Dermis blood vessel endothelial cell (primary cell): Measurements from ENCODE around the gene IL1RN. TPM values are rescaled to one million over a fixed set of nuclear protein-coding genes. Genes with fewer than 3 reads are reported as not detected.

Experiments used
- DNase-seq: peaks from one replicate; pipeline ENCODE4 v3.0.0; 2010
- total RNA-seq: library from RNA; depleted of rRNA; stranded (reverse); fragments of >200 nt; gene quantifications from 2 replicates; pipeline ENCODE4 v1.2.3, GENCODE V29; 2014

IL1RN gene
- total RNA-seq, 1 donor from 2014 or later = under 0.01 TPM

DNA sequence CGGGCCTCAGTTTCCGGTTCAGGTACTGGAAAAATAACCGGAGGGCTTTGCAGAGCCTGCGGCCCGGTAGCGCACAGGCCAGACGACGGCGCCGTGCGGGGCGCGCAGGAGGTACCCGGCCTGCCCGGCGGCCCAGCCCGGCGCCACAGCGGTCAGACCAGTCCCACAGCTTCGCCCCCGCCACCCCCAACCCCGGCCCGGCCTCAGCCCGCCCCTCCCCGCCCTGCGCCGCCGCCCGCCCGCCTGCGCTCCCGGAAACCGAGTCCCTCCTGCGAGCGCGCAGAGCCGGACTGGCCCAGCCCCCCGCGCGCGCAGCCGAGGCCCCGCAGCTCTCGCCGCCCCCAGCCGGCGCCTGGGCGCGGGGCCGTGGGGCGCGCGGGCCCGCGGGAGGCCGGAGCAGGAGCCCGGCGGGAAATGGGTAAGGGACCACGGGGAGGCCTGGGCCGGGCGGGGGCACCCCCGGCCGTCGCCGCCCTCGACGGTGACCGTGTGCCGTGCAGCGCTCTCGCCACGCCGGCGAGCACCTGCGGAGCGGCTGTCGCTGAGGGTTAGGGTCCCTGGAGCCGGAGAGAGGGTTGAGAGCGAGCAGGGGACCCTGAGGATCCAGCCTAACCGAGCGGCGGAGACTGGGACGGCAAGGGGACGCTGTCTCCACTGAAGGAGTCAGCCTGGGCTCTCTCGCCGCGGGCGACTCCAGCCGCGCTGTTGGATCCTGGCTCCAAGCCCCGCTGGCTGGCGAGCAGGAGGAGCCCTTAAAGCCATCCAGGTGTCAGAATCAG, 29.9 kb downstream of the IL1RN start:
- DNase-seq = no peak

DNA sequence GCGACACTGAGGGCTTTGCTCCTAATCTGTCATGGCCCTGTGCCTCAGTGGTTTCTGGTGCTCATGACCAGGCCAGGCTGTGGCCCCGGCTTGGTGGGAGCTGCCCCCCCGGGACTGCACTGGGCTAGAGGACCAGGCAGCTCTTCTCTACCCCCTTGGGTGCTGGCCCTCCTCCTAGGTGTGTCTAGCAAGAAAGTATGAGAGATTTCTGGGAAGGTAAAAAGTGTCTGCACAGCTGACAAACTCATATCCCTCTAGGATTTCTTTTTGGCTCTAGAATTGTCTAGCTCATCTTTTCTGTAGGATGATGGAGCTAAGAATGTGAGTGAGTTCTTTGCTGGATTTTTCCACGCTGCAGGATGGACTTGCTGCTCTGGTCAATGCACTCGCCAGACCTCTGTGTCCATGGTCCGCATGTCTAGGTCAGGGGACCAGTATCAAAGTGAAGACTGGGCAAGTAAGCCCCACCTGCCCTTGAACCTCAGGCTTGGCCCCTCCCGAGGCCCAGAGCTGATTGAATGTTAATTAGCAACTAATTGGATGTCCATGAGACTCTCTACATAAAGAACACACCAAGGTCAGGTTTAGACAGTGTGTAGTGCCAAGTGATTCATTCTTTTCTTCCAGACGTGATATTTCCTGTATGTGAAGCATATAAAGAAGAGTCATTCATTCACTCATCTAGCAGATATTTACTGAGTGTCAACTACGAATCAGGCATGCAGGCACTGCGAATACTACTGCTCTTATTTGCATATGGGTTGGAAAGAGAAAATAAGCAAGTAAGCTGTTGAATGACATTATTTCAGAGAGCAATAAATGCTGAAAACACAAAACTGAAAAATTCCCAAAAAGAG, 30.7 kb downstream of the IL1RN start:
- no peak for DNase-seq

- DNase-seq = no peak
These were observed 31.6 kb downstream of the IL1RN start for GRCh38 chr2:113158884-113159553.

DNA sequence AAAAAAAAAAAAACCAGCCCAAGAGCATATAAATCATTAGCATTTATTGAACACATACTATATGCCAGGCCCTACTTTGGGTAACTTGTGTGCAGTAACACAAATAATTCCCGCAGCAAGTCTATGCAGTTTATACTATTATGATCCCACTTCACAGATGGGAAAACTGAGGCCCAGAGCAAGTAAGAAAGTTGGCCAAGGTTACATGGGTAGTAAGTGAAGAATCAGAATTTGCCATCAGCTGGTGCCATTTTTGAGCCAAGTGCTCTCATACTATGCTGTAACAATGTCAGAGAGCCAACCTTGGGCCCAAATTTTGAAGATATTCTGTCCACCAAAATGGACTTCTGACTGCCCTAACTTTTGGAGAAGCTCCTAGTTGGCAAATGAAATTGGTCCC, 32.9 kb downstream of the IL1RN start:
- no peak for DNase-seq

DNA sequence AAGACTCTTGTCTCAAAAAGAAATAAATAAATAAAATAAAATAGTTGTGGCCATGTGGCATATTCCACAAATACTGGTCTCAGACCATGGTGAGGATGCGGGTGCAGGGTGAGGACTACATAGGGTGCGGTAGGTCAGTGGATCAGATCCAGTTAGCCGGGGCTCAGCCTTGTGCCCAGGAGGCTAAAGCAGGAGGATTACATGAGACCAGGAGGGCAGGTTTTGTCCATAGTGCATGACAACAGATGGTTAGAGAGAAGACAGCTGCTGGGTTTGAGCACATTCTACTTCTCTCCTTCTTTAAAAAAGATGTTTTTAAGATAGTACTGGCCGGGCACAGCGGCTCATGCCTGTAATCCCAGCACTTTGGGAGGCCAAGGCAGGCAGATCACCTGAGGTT, 33.6 kb downstream of the IL1RN start:
- DNase-seq = no peak

DNA sequence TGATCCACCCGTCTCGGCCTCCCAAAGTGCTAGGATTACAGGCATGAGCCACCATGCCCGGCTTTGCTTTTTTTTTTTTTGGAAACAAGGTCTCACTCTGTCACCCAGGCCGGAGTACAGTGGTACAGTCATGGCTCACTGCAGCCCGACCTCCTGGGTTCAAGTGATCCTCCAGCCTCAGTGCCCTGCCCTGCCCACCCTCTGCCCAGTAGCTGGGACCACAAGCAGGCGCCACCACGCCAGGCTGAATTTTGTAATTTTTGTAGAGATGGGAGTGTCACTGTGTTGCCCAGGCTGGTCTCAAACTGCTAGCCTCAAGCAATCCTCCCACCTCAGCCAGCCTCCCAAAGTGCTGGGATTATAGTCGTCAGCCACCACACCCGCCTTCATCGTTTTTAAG, 34.8 kb downstream of the IL1RN start:
- DNase-seq = no peak

- no peak for DNase-seq
These were observed 35.5 kb downstream of the IL1RN start for GRCh38 chr2:113162869-113163268.

DNA sequence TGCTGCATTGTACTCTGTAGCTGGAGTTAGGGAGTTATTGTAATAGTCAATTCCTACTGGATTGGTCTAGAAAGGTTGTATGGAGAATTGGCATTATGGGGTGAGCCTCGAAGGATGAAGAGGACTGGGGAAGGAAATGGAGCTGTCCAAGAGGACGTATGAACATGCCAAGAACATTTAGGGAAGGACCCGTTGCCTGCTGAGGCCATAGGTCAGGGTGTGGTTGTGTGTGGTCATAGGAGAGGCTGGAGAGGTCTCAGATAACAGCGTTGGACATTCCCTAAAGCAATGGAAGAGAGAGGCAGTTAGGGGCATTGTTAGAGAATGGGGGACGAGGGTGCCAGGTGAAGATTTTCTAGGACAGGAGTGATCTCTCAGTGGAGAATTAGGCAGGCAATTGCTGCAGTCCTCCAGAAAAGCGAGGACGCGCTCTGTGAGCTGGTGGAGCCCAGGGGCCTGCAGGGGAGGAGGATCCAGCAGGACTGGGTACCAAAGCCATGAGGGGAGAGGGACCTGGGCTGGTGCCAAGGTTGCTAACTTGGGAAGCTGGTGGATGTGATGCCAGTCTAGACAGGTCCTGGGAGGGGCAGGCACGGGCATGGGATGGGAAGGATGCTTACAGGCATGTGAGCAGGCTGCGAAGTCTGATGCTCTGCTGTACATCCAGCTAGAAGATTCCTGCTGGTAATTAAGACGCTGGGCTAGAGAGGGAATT, 37.0 kb downstream of the IL1RN start:
- DNase-seq = no peak

DNA sequence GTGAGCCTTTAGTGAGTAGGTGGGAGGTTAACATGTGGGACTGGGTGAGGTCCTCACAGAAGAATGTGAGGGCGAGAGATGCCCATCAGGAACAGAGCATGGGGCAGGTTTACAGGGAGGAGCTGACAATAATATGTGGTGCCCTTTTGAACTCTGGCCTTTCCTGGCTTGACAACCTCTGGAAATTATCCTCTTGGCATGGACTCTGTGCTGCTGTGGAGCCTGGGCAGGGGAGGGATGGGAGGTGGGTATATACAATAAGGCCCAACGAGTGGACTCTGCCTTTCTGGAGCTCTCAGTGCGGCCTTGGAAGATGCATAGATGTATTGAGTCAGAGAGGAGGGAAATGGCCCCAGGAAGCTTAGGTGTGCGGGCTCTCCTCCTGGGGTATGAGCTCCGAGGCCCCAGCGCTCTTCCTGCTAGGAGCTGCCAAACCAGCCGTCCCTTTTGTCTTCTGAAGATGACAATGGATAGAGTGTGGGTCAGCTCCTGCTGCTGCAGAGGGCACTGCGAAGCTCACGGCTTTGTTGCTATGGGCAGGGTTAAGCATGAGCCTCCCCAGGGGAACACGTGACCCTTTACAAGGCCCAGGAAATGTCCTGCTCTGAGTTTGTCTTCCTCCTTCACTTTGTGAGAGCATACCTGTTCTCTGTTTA, 37.7 kb downstream of the IL1RN start:
- DNase-seq = no peak

GRCh38 chr2:113166187-113166645, 38.8 kb downstream of the IL1RN start:
- DNase-seq = no peak

- DNase-seq = no peak
These were observed 39.9 kb downstream of the IL1RN start for GRCh38 chr2:113167115-113167932.

DNA sequence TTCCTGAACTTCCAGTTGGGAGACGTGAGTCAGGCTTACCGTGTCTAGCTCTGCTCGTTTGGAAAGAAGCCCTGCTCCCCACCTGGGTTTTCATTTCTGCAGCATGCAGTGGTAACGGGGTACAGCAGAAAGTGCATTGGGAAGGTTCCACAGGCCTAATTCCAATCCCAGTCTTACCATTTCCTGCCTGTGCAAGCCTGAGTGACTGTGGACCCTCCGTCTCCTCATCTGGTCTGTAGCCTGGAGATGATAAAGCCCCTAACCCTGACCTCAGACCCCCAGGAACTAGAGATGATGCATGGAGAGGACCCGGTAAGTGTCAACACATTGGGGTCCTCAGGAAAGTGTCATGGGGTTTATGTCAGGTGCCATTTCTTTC, 40.6 kb downstream of the IL1RN start:
- DNase-seq = no peak

DNA sequence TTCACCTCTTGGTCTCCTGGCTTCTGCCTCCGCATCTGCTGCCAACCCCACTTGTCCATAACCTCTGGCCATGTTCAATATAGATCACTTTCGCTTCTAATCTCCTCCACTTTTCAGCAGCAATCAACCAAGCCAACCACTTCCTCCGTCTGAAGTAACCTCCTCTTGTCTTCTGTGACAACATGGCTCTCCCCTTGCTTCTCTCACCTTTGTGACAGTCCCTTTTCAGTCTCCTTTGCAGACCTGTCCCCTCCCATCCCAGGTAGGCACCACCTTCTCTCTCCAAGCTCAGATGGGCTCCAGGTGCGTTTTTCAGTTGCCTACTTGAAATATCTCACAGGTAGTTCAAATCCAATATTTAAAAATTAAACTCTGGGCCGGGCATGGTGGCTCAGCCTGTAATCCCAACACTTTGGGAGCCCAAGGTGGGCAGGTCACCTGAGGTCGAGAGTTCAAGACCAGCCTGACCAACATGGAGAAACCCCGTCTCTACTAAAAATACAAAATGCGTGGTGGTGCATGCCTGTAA, 41.7 kb downstream of the IL1RN start:
- DNase-seq = no peak

DNA sequence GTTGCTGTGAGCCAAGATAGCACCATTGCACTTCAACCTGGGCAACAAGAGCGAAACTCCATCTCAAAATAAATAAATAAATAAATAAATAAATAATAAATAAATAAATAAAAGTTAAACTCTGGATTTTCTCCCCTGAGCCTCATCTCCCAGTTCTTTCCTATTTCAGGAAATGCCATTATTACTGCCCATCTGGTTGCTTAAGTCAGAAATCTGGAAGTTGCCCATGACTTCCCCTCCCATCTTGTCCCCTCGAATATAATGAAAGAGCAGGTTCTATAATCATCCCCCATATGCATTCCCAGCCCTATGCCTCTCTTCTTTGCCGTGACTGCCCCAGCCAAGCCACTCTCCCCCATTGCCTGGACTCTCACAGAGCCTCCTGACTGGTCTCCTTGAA, 42.2 kb downstream of the IL1RN start:
- no peak for DNase-seq

- DNase-seq = no peak
These were observed 44.1 kb downstream of the IL1RN start for GRCh38 chr2:113171334-113172075.

DNA sequence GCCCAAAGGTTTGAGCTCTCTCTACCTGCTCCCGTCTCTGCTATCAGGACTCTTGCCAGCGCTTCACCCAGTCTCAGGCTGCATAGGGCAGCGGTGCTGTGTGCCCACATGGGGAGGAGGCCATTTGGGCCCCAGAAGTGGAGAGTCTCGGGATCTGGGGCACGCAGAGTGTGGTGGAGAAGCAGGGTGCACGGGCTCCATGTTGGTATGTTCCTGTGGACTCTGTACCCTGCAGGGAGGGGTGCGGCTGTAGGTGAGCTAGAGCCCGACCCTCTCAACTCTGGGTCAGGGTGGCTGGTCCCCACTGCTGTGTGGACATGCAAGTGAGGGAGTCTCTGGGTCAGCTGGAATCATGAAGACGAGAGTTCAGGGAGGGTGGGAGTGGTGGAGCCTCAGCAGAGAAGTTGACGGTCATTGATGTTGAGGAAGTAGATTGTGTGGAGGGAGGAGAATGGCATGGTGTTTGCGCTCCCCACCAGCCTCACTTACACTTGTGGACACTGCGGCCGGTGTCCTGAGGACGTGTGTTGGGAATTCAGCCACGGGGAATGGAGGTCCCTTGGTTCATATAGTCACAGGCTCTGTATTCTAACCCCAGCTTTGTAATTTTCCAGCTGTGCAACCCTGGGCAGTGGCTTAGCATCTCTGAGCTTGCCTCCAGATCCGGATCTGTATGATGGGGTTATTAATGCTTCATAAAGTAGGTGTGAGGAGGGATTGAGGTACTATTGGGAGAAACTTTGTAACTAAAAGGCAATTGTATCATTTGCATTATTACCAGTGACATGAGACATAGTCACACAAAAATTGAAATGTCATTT, 45.5 kb downstream of the IL1RN start:
- DNase-seq = no peak

DNA sequence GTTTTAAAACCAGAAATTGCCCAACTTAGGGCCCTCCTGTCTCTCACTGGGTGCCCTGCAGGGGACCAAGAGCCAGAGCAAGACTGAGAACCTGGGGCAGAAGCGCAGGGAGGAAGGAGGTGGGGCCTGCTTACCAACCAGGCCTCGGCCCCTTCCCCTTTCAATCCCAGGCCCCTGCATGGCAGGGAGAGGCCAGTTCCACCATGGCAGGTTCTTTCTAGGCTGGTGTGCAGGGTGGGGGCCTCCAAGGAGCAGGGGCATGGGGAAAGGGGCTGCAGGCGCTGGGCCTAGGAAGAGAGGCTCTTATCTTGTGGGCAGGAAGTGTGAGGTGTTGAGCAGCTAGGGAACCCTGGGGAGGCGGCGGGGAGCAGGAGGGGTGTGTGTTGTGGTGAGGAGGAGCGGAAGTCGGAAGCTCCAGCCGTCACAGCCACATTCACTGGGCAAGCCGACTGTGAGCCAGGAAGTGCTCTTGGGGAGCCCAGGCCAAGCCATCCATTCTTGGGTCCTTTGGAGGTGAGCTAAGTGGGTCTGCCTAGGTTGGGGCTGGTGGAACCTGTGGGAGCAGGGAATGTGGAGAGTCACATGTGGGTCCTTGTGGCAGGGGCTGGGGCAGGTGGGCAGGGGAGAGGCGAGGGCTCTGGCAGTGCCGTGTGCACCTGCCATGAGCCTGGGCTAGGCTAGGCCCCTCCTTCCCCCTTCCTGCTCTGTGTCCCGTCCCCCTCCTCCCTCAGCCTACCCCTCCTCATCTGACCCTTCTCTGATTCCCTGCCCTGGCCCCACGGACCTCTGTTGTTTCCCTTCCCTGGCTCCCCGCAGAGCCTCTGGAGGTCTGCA, 46.4 kb downstream of the IL1RN start, which contains the start of gene PSD4:
Gene PSD4 (plus strand): TSS at position 430 of the 834 bp plus-strand sequence. CDS start 8,486 bp downstream, outside the sequence.
- DNase-seq = no peak

- no peak for DNase-seq
These were observed 47.0 kb downstream of the IL1RN start for GRCh38 chr2:113174376-113174750.
